ENCODE measurements around the gene TBC1D10A. TPM values are rescaled to one million over a fixed set of nuclear protein-coding genes. Genes with fewer than 3 reads are reported as not detected.
A peak's percentile ranks its signal among the peaks of the same experiment; 100 is the strongest.

The TBC1D10A gene
- total RNA-seq, 1 donor = 29.8 TPM

DNA sequence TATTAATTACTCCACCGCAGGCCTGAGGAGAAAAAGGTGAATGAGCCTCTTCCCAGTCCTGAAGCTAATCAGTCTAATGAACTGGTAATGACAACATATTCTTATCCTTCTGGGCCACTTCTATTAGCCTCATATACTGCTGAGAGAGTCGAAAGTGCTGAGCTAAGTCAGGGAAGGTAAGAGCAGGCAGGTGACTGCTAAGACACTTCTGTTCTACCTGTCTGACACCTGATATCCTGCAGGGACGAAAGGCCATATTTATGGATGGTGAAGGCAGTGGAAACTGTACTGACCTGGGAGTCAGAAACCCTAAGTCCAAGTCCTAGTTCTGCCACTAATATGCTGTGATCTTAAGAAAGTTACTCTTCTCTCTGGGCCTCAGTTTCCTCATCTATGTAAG lies 3.5 kb downstream of the TBC1D10A start:
- TF ChIP-seq, protein P1, sequence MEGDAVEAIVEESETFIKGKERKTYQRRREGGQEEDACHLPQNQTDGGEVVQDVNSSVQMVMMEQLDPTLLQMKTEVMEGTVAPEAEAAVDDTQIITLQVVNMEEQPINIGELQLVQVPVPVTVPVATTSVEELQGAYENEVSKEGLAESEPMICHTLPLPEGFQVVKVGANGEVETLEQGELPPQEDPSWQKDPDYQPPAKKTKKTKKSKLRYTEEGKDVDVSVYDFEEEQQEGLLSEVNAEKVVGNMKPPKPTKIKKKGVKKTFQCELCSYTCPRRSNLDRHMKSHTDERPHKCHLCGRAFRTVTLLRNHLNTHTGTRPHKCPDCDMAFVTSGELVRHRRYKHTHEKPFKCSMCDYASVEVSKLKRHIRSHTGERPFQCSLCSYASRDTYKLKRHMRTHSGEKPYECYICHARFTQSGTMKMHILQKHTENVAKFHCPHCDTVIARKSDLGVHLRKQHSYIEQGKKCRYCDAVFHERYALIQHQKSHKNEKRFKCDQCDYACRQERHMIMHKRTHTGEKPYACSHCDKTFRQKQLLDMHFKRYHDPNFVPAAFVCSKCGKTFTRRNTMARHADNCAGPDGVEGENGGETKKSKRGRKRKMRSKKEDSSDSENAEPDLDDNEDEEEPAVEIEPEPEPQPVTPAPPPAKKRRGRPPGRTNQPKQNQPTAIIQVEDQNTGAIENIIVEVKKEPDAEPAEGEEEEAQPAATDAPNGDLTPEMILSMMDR (IDR thresholded peaks at IDR 0.05; ENCODE audit: insufficient read depth, low read depth, low read length) = no peak
- H3K4me3 ChIP-seq (ENCODE audit: low read depth, low read length) = no peak overlapping the region
- DNase-seq (ENCODE audit: low read depth) = no peak

DNA sequence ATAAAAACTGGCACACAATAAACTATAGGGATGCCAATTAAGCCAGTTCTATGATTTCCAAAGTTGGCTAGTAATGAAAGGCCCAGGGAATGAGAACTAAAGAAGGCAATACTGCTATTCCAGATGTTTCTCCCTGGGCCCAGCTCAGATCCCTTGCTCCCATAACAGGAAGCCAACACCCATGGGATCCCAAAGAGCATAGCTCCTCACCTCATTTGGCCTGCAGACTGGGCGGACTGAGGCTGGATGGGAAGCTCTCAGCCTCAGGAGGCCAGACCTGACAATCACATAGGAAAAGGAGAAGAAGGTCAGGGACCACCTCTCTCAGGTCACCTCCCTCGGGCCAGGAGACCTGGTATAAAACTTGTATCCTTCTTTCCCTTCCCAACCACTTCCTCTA lies 5.3 kb downstream of the TBC1D10A start:
- DNase-seq (ENCODE audit: low read depth) = no peak
- H3K4me3 ChIP-seq (ENCODE audit: low read depth, low read length) = no peak overlapping the region
- TF ChIP-seq, protein P1 (IDR thresholded peaks at IDR 0.05; ENCODE audit: insufficient read depth, low read depth, low read length) = no peak

DNA sequence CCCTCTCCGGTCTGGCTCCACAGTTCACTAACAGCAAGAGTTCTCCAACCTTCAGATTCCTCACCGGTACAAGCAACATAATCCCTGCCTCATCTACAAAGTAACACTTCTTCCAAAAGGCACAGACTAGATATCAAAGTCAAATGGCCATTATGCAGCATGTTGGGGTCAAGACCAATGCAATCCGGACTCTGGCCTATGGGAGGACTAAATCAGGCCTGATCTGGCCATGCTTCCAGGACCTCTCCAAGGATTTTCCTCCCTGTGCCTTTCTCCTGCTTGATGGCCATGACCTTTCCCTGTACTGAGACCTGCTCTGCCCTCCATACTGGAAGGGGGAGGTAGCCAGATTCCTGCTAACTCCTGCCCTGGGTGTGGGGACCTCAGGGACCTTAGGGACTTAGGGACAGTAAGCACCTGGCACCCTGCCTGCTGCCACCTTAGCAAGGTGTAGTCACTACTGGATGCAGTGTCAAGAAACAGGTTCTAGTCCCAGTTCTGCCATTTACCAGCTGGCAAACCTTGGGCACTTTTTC lies 6.7 kb downstream of the TBC1D10A start:
- TF ChIP-seq, protein P1 (IDR thresholded peaks at IDR 0.05; ENCODE audit: insufficient read depth, low read depth, low read length) = no peak
- no peak overlapping the region for H3K4me3 ChIP-seq (ENCODE audit: low read depth, low read length)
- DNase-seq (ENCODE audit: low read depth) = no peak

DNA sequence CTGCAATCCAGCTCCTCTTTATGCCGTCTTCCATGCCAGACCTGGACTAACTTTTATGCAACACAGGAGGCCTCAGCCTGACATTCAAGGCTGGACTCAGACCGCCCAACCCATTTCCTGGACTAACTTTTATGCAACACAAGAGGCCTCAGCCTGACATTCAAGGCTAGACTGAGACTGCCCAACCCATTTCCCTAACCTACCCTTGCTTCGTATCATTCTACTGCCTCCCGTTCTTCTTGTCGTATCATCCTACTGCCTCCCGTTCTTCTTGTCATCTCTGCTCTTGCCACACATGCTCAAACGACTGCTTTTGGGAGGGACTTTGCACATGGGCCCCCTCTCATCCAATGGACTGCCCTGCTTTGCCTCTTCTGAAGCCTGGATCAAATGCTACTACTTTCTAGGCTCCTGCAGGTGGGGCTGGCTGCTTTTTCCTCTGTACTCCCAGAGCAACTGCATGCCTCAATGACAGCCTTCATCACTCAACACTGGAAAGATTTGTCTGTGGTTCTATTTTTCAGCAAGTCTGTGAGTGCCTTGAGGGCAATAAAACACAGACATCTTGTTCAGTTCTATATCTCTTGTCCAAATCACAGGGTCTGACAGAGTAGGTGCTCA lies 7.8 kb downstream of the TBC1D10A start:
- TF ChIP-seq, protein P1 (IDR thresholded peaks at IDR 0.05; ENCODE audit: insufficient read depth, low read depth, low read length) = peak; percentile 19
- peak; percentile 59 for DNase-seq (ENCODE audit: low read depth)
- no peak overlapping the region for H3K4me3 ChIP-seq (ENCODE audit: low read depth, low read length)

DNA sequence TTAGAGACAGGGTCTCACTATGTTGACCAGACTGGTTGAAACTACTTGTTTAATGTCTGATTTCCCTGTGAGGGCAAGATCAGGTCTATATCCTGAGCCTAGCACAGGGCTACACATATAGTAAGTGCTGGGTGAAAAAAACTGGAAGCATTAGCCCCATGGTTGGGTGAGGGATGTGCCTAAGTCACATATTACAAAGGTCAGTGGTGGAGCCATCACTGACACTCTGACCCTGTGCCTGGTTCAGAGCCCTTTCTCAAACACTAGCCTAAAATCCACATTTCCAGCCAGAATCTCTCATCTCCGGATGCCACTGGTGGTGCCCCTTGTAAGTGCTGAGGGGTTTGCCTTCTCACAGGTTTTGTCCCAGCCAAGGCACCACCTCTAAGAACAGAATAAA lies 9.0 kb downstream of the TBC1D10A start:
- TF ChIP-seq, protein P1 (IDR thresholded peaks at IDR 0.05; ENCODE audit: insufficient read depth, low read depth, low read length) = no peak
- no peak for DNase-seq (ENCODE audit: low read depth)

DNA sequence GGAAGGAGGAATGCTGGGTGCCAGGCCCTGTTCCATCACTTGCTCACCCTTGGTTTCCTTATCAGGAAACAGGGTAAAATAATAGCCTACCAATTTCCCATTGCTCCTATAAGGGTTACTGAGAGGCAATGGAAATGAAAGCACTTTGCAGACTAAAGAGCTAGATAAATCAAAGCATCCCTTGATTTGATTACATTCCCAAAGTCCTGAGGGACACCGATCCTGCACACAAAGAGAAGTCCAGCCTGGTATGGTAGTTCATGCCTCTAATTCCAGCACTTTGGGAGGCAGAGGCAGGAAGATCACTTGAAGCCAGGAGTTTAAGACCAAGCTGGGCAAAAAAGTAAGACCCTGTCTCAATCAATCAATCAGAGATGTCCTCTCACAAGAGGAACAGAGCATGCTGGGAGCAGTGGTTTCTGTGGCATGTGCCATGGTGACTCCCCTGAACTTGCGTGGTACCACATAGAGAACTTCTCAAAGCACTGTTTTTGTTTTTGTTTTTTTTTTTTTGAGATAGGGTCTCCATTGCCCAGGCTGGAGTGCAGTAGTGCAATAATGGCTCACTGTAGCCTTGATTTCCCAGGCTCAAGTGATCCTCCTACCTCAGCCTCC lies 10.7 kb downstream of the TBC1D10A start:
- no peak for DNase-seq (ENCODE audit: low read depth)
- H3K4me3 ChIP-seq (ENCODE audit: low read depth, low read length) = no peak overlapping the region
- TF ChIP-seq, protein P1 (IDR thresholded peaks at IDR 0.05; ENCODE audit: insufficient read depth, low read depth, low read length) = no peak

More for the DNA sequence above, 9.0 kb downstream of the TBC1D10A start:
- no peak overlapping the region for H3K4me3 ChIP-seq (ENCODE audit: low read depth, low read length)

Measured in fibroblast of villous mesenchyme (primary cell).